ENCODE measurements around the gene BCKDHA.

BCKDHA gene

GRCh38 chr19:41421314-41421713 is 23.7 kb downstream of the BCKDHA start:
- H3K4me3 ChIP-seq: no peak overlapping the region

GRCh38 chr19:41421973-41422372 is 24.4 kb downstream of the BCKDHA start:
- Histone ChIP-seq H3K4me3 (no peak overlapping the region), H3K36me3 (peaks cover 95% of the 10 kb centered on the region), H4K20me1 (no peaks in the 10 kb centered on the region), H3K27me3 (no peaks in the 10 kb centered on the region), H3K9me3 (no peaks in the 10 kb centered on the region), H3K27ac (no peak overlapping the region), H3K4me1 (peaks cover 24% of the 10 kb centered on the region), H3K4me2 (no peak overlapping the region), H3K9ac (no peak overlapping the region)
- no peak for TF ChIP-seq Cebpa-rat (IDR thresholded peaks at IDR 0.05)

More at GRCh38 chr19:41421314-41421713, 23.7 kb downstream of the BCKDHA start:
- Histone ChIP-seq H4K20me1 (no peaks in the 10 kb centered on the region), H3K9ac (no peak overlapping the region; the same call in 1 of the 2 replicates), H3K9me3 (no peaks in the 10 kb centered on the region), H3K27me3 (no peaks in the 10 kb centered on the region), H3K4me2 (no peak overlapping the region), H3K27ac (peak overlapping the region; percentile 72; the same call in 1 of the 2 replicates), H3K4me1 (peaks cover 18% of the 10 kb centered on the region), H3K36me3 (peaks cover 99% of the 10 kb centered on the region)
- no peak for TF ChIP-seq Cebpa-rat (IDR thresholded peaks at IDR 0.05)

- Histone ChIP-seq H3K4me3 (no peak overlapping the region), H3K4me2 (no peak overlapping the region), H3K27ac (no peak overlapping the region), H3K9ac (no peak overlapping the region), H3K9me3 (no peaks in the 10 kb centered on the region), H3K4me1 (peaks cover 27% of the 10 kb centered on the region), H4K20me1 (no peaks in the 10 kb centered on the region), H3K27me3 (no peaks in the 10 kb centered on the region), H3K36me3 (peaks cover 90% of the 10 kb centered on the region)
- TF ChIP-seq Cebpa-rat (IDR thresholded peaks at IDR 0.05): no peak
Observed at GRCh38 chr19:41422456-41422855, 24.8 kb downstream of the BCKDHA start.

- Histone ChIP-seq H3K4me3 (no peak overlapping the region), H3K27ac (no peak overlapping the region), H3K9ac (no peak overlapping the region), H3K27me3 (no peaks in the 10 kb centered on the region), H3K36me3 (peaks cover 85% of the 10 kb centered on the region), H3K4me2 (no peak overlapping the region), H3K9me3 (no peaks in the 10 kb centered on the region), H3K4me1 (peaks cover 32% of the 10 kb centered on the region), H4K20me1 (no peaks in the 10 kb centered on the region)
- no peak for TF ChIP-seq Cebpa-rat (IDR thresholded peaks at IDR 0.05)
Observed at GRCh38 chr19:41422955-41423354, 25.3 kb downstream of the BCKDHA start.

- TF ChIP-seq Cebpa-rat (IDR thresholded peaks at IDR 0.05): no peak
- Histone ChIP-seq H3K9me3 (no peaks in the 10 kb centered on the region), H3K4me2 (no peak overlapping the region), H3K36me3 (peaks cover 76% of the 10 kb centered on the region), H3K27me3 (no peaks in the 10 kb centered on the region), H3K27ac (no peak overlapping the region), H3K4me3 (no peak overlapping the region), H4K20me1 (no peaks in the 10 kb centered on the region), H3K4me1 (peaks cover 46% of the 10 kb centered on the region), H3K9ac (no peak overlapping the region)
Observed at GRCh38 chr19:41424335-41425173, 26.9 kb downstream of the BCKDHA start.

GRCh38 chr19:41425174-41426115 is 27.8 kb downstream of the BCKDHA start:
- Histone ChIP-seq H3K36me3 (peaks cover 72% of the 10 kb centered on the region), H4K20me1 (no peaks in the 10 kb centered on the region), H3K27ac (no peak overlapping the region), H3K4me3 (no peak overlapping the region), H3K9me3 (no peaks in the 10 kb centered on the region), H3K9ac (no peak overlapping the region), H3K4me2 (no peak overlapping the region), H3K4me1 (peaks cover 42% of the 10 kb centered on the region), H3K27me3 (no peaks in the 10 kb centered on the region)
- TF ChIP-seq Cebpa-rat (IDR thresholded peaks at IDR 0.05): no peak

- Histone ChIP-seq H3K9me3 (no peaks in the 10 kb centered on the region), H3K27me3 (no peaks in the 10 kb centered on the region), H3K4me2 (peak overlapping the region; percentile 87), H3K27ac (peak overlapping the region; percentile 66), H3K9ac (peak overlapping the region; percentile 67; the same call in 1 of the 2 replicates), H3K4me3 (no peak overlapping the region), H4K20me1 (peaks cover 2% of the 10 kb centered on the region; the same call in 1 of the 2 replicates), H3K36me3 (peaks cover 67% of the 10 kb centered on the region), H3K4me1 (peaks cover 42% of the 10 kb centered on the region)
- no peak for TF ChIP-seq Cebpa-rat (IDR thresholded peaks at IDR 0.05)
Observed at GRCh38 chr19:41426116-41426841, 28.7 kb downstream of the BCKDHA start.

- peak within 1 kb of the TSS; percentile 87 for H3K4me2 ChIP-seq
- H3K9ac ChIP-seq: peak within 1 kb of the TSS; percentile 69
- peaks cover 65% of the 10 kb centered on the region for H3K36me3 ChIP-seq
- peaks cover 47% of the 10 kb centered on the region for H3K4me1 ChIP-seq
- no peaks in the 10 kb centered on the region for H3K27me3 ChIP-seq
- peak within 1 kb of the TSS; percentile 56 for H3K4me3 ChIP-seq
- H4K20me1 ChIP-seq: peaks cover 9% of the 10 kb centered on the region; the same call in 1 of the 2 replicates
- no peaks in the 10 kb centered on the region for H3K9me3 ChIP-seq
- H3K27ac ChIP-seq: peak within 1 kb of the TSS; percentile 80
- TF ChIP-seq Cebpa-rat (IDR thresholded peaks at IDR 0.05): no peak
Observed at GRCh38 chr19:41426952-41427646, 29.5 kb downstream of the BCKDHA start, which contains the start of gene B3GNT8. TSS of gene B3GNT8 (minus strand) at chr19:41427374. CDS start at chr19:41426778, 596 bp downstream.
